IPS-20b (cell line): ENCODE data around the gene SHTN1.
A peak's percentile ranks its signal among the peaks of the same experiment; 100 is the strongest.

Source experiments
- H3K27ac ChIP-seq: one replicate; pipeline ENCODE4 v1.5.1; 2013; ENCODE audit warnings: low read length
- H3K27me3 ChIP-seq: 2 replicates; pipeline ENCODE4 v1.6.1; 2013; ENCODE audit warnings: mild to moderate bottlenecking, low read length, inconsistent platforms; ENCODE audit not compliant: insufficient read depth
- H3K36me3 ChIP-seq: 2 replicates; pipeline ENCODE4 v1.6.1; 2013; ENCODE audit warnings: low read depth, mild to moderate bottlenecking, inconsistent platforms, low read length, moderate library complexity; ENCODE audit not compliant: insufficient read depth
- H3K4me1 ChIP-seq: 2 replicates; pipeline ENCODE4 v1.6.1; 2013; ENCODE audit warnings: mild to moderate bottlenecking, control low read depth, inconsistent platforms, low read length, moderate library complexity; ENCODE audit not compliant: insufficient read depth
- H3K4me3 ChIP-seq: 2 replicates; pipeline ENCODE4 v1.5.1; 2013; ENCODE audit warnings: mild to moderate bottlenecking, low read length, inconsistent platforms
- H3K9ac ChIP-seq: 2 replicates; pipeline ENCODE4 v1.6.1; 2013; ENCODE audit warnings: low read depth, mild to moderate bottlenecking, inconsistent platforms, low read length, moderate library complexity
- H3K9me3 ChIP-seq: 2 replicates; pipeline ENCODE4 v1.6.1; 2013; ENCODE audit warnings: mild to moderate bottlenecking, low read depth, low read length, inconsistent platforms; ENCODE audit not compliant: insufficient read depth

SHTN1 gene, protein sequence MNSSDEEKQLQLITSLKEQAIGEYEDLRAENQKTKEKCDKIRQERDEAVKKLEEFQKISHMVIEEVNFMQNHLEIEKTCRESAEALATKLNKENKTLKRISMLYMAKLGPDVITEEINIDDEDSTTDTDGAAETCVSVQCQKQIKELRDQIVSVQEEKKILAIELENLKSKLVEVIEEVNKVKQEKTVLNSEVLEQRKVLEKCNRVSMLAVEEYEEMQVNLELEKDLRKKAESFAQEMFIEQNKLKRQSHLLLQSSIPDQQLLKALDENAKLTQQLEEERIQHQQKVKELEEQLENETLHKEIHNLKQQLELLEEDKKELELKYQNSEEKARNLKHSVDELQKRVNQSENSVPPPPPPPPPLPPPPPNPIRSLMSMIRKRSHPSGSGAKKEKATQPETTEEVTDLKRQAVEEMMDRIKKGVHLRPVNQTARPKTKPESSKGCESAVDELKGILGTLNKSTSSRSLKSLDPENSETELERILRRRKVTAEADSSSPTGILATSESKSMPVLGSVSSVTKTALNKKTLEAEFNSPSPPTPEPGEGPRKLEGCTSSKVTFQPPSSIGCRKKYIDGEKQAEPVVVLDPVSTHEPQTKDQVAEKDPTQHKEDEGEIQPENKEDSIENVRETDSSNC

DNA sequence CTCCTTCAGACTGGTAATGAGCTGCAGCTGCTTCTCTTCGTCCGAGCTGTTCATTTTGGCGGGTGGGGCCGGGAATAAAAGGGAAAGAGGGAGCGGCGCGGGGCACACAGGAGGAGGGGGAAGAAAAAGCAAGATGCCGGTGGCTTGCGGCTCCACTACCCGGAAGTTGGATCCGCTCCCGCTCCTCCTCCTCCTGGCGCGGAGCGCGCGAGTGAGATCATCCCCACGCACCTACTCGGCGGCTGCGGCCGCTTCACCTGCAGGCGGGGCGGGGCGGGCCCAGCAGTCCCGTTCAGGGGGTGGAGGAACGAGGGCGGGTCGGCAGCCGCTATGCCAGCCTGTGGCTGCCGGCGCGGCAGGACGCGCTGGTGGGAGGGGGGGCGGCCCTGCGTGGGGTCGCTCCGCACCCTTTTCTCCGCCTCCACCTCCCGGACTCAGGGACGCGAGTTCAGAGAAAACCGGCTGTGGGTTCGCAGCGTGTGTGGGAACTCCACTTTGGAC is at the start of gene SHTN1:
SHTN1 (minus strand) TSS at position 162 of the 501 bp plus-strand sequence; CDS start at position 54, 108 bp downstream.
- H3K36me3 ChIP-seq, result no peaks in the 10 kb centered on the region
- H3K9ac ChIP-seq, result peak within 1 kb of the TSS; percentile 79
- H3K27ac ChIP-seq, result no peak within 1 kb of the TSS
- H3K4me3 ChIP-seq, result peak within 1 kb of the TSS; percentile 89
- H3K4me1 ChIP-seq, result peaks cover 4% of the 10 kb centered on the region; the same call in 1 of the 2 replicates
- peaks cover 22% of the 10 kb centered on the region for H3K27me3 ChIP-seq
- H3K9me3 ChIP-seq, result no peaks in the 10 kb centered on the region

DNA sequence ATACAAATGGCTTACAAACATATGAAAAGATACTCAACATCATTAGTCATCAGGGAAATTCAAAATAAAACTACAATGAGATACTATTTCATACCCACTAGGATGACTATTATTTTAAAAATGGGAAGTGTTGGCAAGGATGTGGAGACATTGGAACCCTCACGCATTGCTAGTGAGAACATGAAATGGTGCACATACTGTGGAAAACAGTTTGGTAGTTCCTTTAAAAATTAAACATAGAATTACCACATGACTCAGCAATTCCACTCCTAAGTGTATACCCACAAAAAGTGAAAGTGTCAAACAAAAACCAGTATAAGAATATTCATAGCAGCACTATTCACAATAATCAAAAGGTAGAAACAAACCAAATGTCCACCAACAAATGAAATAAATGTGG is 48.5 kb upstream of the SHTN1 start:
- no peak overlapping the region for H3K27ac ChIP-seq
- H3K4me1 ChIP-seq, result no peaks in the 10 kb centered on the region
- H3K36me3 ChIP-seq, result no peaks in the 10 kb centered on the region
- H3K4me3 ChIP-seq, result no peak overlapping the region
- no peaks in the 10 kb centered on the region for H3K9me3 ChIP-seq
- no peaks in the 10 kb centered on the region for H3K27me3 ChIP-seq
- no peak overlapping the region for H3K9ac ChIP-seq

DNA sequence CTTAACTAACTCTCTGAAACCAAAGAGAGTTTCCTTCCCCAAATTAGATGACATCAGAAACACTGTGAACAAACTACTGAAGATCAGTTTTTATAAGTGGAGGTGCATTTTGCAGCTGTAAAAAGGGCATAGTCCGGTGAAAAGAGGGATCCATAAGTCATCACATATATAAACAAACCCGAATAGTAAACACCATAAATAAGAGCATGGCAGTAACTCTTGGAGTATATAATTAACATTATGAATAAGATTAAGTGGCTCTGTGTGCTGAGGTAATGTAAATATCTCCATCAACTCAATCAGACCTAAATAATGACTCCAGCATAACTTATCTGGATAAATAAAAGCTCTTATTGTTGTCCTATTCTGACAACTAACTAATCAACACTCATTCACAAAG is 43.0 kb upstream of the SHTN1 start:
- Histone ChIP-seq H3K27ac (no peak overlapping the region), H3K36me3 (no peaks in the 10 kb centered on the region), H3K9me3 (no peaks in the 10 kb centered on the region), H3K27me3 (no peaks in the 10 kb centered on the region), H3K4me3 (no peak overlapping the region), H3K9ac (no peak overlapping the region), H3K4me1 (no peaks in the 10 kb centered on the region)

DNA sequence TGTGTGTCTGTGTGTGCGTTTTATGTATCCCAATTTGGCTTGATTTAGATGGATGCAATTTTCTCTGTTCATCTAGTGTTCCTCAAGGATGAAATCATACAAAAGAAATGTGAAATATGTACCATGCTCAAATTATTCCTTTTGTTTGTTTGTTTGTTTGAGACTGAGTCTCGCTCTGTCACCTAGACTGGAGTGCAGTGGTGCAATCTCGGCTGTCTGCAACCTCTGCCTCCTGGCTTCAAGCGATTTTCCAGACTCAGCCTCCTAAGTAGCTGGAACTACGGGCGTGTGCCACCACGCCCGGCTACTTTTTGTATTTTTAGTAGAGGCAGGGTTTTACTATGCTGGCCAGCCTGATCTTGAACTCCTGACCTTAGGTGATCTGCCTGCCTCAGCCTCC is 11.3 kb upstream of the SHTN1 start:
- H3K4me3 ChIP-seq, result no peak overlapping the region
- H3K9me3 ChIP-seq, result no peaks in the 10 kb centered on the region
- H3K4me1 ChIP-seq, result no peaks in the 10 kb centered on the region
- H3K27ac ChIP-seq, result no peak overlapping the region
- no peaks in the 10 kb centered on the region for H3K27me3 ChIP-seq
- no peak overlapping the region for H3K9ac ChIP-seq
- no peaks in the 10 kb centered on the region for H3K36me3 ChIP-seq

DNA sequence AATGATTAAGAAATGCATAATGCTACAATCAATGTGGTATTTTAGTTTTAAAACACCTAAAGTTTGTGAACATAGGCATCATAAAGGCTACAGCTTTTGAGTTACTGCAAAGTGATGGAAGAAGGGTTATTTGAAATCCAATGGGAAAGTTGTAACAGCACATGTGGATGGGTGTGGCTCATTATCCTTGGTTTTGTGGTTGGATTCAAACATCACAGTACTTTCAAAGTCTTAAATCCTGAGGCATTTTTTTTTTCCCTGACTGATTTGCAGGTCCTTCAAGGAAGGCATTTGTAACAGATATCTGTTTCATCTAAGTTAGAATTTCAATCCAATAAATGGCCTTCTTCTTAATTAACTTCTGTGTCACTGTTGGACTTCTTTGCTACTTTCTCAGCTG is 9.8 kb upstream of the SHTN1 start:
- H3K27ac ChIP-seq, result no peak overlapping the region
- no peak overlapping the region for H3K9ac ChIP-seq
- H3K9me3 ChIP-seq, result no peaks in the 10 kb centered on the region
- no peak overlapping the region for H3K4me3 ChIP-seq
- H3K27me3 ChIP-seq, result no peaks in the 10 kb centered on the region
- H3K36me3 ChIP-seq, result no peaks in the 10 kb centered on the region
- H3K4me1 ChIP-seq, result no peaks in the 10 kb centered on the region

DNA sequence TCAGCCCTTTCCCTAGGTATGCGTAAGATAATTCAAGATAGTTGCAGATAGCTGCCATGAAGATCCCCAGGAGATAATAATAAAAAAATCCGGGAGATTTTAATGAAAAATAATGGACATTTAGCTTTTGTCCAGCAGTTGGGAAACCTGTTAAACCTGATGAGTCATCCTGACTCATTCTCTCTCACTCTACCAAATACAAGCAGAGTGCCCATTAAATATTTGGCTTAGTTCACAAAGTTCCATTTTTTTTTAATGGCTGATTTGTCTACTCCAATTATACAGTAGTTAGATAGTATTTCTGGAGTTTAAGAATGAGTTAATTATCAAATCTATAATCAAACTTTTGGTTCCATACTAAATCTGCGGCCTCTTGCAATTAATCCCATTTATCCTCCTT is 2.1 kb upstream of the SHTN1 start:
- H3K36me3 ChIP-seq, result no peaks in the 10 kb centered on the region
- no peak overlapping the region for H3K9ac ChIP-seq
- H3K27me3 ChIP-seq, result peaks cover 22% of the 10 kb centered on the region
- H3K4me3 ChIP-seq, result no peak overlapping the region
- H3K4me1 ChIP-seq, result peaks cover 4% of the 10 kb centered on the region; the same call in 1 of the 2 replicates
- H3K27ac ChIP-seq, result no peak overlapping the region
- H3K9me3 ChIP-seq, result no peaks in the 10 kb centered on the region

DNA sequence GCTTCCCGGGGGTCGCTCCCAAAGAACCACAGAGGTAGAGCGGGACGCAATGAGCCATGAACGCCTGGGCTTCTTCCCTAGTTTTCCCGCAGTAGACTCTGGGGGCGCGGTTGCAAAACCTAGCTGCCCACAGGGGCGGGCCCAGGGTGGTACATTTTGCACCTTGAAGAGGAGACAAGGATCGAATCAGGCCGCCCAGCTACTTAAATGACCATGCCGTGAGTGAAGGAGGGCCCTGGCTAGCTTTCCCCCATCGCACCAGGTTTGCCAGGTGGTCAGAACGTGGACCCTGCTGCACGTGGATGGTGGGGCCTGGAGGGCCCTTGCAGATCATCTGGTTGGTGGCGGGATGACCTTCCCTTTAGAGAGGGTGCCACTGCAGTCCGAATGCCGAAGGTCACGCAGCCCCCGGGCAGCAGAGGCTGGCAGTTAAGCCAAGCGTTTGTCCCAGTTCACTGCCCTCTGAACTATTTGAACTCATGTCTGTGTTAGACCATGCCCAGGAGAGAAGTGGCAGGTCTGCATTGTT is 604 bp upstream of the SHTN1 start:
- Histone ChIP-seq H3K9ac (peak overlapping the region; percentile 79; the same call in 1 of the 2 replicates), H3K9me3 (no peaks in the 10 kb centered on the region), H3K27ac (no peak overlapping the region), H3K36me3 (no peaks in the 10 kb centered on the region), H3K27me3 (peaks cover 22% of the 10 kb centered on the region), H3K4me3 (peak overlapping the region; percentile 89), H3K4me1 (peaks cover 4% of the 10 kb centered on the region; the same call in 1 of the 2 replicates)

GRCh38 chr10:117004227-117005025 is 561 bp downstream of the SHTN1 start:
- no peak overlapping the region for H3K27ac ChIP-seq
- peak overlapping the region; percentile 79 for H3K9ac ChIP-seq

DNA sequence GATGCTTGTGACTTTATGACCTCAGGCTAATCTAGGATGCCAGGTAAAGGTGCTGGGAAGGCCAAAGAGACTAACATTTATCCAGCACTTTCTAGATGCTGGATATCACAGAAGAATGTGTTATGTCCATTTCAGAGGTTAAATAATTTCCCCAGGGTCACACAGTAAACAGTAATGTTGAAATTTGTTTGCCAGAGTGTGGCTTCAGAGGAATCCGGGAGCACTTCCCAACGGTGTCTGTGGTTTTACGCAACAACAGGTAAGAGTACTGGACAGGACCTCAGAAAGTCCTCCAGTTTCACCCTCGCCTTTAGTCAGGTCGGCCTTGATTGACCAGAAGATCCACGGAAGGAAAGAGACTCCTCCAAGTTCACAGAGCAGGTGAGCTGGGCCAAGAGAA is 1.7 kb downstream of the SHTN1 start:
- peaks cover 4% of the 10 kb centered on the region; the same call in 1 of the 2 replicates for H3K4me1 ChIP-seq

More at GRCh38 chr10:117004227-117005025, 561 bp downstream of the SHTN1 start:
- peaks cover 22% of the 10 kb centered on the region for H3K27me3 ChIP-seq
- peaks cover 4% of the 10 kb centered on the region; the same call in 1 of the 2 replicates for H3K4me1 ChIP-seq
- H3K36me3 ChIP-seq, result no peaks in the 10 kb centered on the region
- peak overlapping the region; percentile 89 for H3K4me3 ChIP-seq
- no peaks in the 10 kb centered on the region for H3K9me3 ChIP-seq

DNA sequence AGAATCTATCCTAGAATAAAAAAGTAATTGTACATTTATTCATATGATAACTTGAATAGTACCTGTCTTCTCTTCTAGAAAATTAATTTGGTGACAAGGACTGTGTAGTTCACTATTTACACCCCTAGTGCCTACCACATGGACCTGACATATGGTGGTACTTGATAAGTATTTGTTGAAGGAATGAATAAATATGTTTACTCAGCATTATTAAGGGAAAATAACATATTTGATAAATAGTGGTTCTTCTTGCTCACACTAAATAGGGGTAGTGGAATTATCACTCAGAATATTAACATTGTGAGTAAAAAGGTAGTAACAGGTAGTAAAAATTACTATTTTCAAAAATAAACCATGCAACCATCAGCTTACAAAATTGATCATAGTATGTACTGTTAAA is 2.8 kb downstream of the SHTN1 start:
- H3K27me3 ChIP-seq, result peaks cover 22% of the 10 kb centered on the region

More for the DNA sequence above, 1.7 kb downstream of the SHTN1 start:
- Histone ChIP-seq H3K27ac (no peak overlapping the region), H3K4me3 (no peak overlapping the region; the same call in 1 of the 2 replicates), H3K36me3 (no peaks in the 10 kb centered on the region), H3K9me3 (no peaks in the 10 kb centered on the region), H3K9ac (no peak overlapping the region), H3K27me3 (peaks cover 22% of the 10 kb centered on the region)

DNA sequence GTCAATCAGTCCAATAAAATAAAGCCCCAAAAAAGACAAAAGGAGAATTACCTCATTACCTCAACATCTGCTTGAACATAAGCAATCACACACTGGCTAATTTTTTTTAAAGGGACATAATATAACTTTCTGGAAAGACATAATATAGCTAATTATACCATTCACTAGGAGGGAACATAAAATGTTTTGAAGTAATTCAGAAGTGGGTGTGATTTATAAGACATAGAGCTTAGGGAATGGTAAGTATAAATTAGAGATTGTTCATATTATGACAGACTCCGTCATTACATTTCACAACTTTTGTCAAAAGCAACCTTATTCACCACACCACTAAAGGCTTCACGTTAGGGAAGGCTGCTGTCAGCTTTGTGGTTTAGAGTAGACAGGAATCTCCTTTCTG is 3.8 kb downstream of the SHTN1 start:
- Histone ChIP-seq H3K27ac (no peak overlapping the region), H3K4me3 (no peak overlapping the region), H3K27me3 (peaks cover 22% of the 10 kb centered on the region), H3K4me1 (peaks cover 4% of the 10 kb centered on the region; the same call in 1 of the 2 replicates), H3K36me3 (no peaks in the 10 kb centered on the region), H3K9me3 (no peaks in the 10 kb centered on the region), H3K9ac (no peak overlapping the region)

More for the DNA sequence above, 2.8 kb downstream of the SHTN1 start:
- Histone ChIP-seq H3K9ac (no peak overlapping the region), H3K36me3 (no peaks in the 10 kb centered on the region), H3K9me3 (no peaks in the 10 kb centered on the region), H3K27ac (no peak overlapping the region), H3K4me3 (no peak overlapping the region), H3K4me1 (peaks cover 4% of the 10 kb centered on the region; the same call in 1 of the 2 replicates)
